Measurements from ENCODE around the gene NFATC1.

NFATC1 gene

DNA sequence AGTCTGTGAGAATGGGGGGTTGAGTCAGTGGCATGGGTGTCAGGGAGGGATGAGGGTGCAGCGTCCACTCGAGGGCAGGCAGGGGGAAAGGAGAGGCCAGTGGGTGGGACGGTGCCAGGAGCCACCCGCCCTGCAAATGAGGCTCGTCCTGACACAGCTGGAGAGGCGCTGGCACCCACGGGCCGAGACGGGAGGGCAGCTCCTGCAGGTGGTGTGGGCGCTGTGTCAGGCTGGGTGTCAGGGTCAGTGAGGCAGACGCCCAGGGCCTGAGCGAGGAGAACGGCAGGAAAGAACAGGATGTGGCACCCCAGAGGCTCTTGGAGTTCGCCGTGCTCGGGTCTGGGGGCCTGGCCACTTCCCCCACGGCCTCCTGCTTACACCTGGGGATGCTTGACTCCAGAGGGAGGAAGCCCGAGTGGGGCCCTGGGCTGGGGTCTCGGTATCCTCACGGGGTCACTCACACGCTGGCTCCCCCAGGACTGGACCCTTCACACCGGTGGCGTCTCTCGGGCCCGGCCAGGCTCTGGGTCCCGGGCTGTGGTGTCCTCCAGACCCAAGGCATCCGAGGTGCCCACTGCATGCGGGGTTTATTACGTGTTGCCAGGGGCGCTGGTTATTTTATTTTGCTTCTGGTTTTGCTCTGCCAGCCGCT lies 153.4 kb downstream of the NFATC1 start:
- in situ Hi-C loops (cut with MboI; ENCODE audit: low pct_unique_long_range_greater_than_20kb, low sequenced_read_pairs, unreplicated experiment): no loop called here
- TF ChIP-seq, protein P1, sequence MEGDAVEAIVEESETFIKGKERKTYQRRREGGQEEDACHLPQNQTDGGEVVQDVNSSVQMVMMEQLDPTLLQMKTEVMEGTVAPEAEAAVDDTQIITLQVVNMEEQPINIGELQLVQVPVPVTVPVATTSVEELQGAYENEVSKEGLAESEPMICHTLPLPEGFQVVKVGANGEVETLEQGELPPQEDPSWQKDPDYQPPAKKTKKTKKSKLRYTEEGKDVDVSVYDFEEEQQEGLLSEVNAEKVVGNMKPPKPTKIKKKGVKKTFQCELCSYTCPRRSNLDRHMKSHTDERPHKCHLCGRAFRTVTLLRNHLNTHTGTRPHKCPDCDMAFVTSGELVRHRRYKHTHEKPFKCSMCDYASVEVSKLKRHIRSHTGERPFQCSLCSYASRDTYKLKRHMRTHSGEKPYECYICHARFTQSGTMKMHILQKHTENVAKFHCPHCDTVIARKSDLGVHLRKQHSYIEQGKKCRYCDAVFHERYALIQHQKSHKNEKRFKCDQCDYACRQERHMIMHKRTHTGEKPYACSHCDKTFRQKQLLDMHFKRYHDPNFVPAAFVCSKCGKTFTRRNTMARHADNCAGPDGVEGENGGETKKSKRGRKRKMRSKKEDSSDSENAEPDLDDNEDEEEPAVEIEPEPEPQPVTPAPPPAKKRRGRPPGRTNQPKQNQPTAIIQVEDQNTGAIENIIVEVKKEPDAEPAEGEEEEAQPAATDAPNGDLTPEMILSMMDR (IDR thresholded peaks at IDR 0.05; ENCODE audit: extremely low read depth, insufficient read depth, missing control alignments): no peak
- DNase-seq (ENCODE audit: low spot score): no peak

DNA sequence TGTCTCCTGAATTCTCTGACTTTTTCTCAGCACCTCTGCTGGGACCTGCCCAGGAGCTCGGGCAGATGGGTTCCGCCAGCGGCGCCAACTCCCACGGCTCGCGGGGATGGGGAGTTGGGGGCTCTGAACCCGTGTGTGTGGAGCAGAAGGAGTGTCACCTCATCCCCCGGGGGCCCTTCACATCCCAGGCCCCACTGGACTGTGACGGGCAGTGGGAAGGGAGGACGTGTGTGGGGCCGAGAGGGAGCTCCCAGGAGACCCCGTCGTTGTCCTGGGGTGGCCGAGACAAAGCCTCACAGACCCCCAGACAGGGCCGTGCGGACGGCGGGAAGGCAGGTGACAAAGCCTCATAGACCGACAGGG lies 153.9 kb downstream of the NFATC1 start:
- DNase-seq (ENCODE audit: low spot score): no peak
- in situ Hi-C loops (cut with MboI; ENCODE audit: low pct_unique_long_range_greater_than_20kb, low sequenced_read_pairs, unreplicated experiment): no loop called here
- TF ChIP-seq, protein P1 (IDR thresholded peaks at IDR 0.05; ENCODE audit: extremely low read depth, insufficient read depth, missing control alignments): no peak

GRCh38 chr18:79552140-79552631 lies 156.5 kb downstream of the NFATC1 start:
- no peak for DNase-seq (ENCODE audit: low spot score)
- in situ Hi-C loops (cut with MboI; ENCODE audit: low pct_unique_long_range_greater_than_20kb, low sequenced_read_pairs, unreplicated experiment): no loop called here
- TF ChIP-seq, protein P1 (IDR thresholded peaks at IDR 0.05; ENCODE audit: extremely low read depth, insufficient read depth, missing control alignments): no peak

DNA sequence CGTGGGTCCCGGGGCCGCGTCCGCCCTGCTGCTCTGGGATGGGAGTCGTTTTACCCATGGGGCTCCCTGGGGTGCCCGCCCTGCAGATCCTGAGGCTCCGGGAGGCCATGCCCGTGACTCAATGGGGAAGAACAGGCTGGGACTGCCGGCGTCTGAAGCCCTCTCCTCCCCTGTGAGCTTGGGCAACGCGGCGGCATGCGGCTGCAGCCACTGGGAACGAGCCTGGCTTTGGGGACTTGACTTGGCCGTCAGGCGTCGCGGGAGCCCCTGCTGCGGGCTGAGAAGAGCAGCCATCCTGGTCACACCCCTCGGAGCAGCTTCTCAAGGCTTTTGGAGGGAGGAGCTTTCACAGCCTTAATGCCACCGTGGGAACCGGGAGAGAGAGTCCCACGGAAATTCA lies 157.0 kb downstream of the NFATC1 start:
- DNase-seq (ENCODE audit: low spot score): no peak
- TF ChIP-seq, protein P1 (IDR thresholded peaks at IDR 0.05; ENCODE audit: extremely low read depth, insufficient read depth, missing control alignments): no peak
- in situ Hi-C loops (cut with MboI; ENCODE audit: low pct_unique_long_range_greater_than_20kb, low sequenced_read_pairs, unreplicated experiment): no loop called here

DNA sequence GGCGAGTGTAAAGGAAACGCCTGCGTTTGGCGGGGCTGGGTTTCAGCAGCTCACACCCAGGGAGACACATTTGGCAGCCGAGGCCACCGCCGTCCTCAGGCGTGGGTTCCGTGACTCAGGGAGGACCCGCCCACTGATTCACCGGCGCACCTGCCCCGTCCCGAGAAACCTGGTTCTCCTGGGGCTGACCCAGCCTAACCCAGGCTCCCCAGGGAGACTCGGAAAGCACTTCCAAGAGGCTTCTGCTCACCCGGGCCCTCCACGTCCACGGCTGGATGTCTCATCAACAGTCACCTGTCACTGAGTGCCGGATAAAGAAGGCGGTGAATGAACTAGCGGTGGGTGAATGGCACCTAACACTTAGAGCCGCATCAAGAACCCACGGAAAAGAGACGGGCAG lies 157.4 kb downstream of the NFATC1 start:
- DNase-seq (ENCODE audit: low spot score): no peak
- TF ChIP-seq, protein P1 (IDR thresholded peaks at IDR 0.05; ENCODE audit: extremely low read depth, insufficient read depth, missing control alignments): no peak
- in situ Hi-C loops (cut with MboI; ENCODE audit: low pct_unique_long_range_greater_than_20kb, low sequenced_read_pairs, unreplicated experiment): no loop called here

DNA sequence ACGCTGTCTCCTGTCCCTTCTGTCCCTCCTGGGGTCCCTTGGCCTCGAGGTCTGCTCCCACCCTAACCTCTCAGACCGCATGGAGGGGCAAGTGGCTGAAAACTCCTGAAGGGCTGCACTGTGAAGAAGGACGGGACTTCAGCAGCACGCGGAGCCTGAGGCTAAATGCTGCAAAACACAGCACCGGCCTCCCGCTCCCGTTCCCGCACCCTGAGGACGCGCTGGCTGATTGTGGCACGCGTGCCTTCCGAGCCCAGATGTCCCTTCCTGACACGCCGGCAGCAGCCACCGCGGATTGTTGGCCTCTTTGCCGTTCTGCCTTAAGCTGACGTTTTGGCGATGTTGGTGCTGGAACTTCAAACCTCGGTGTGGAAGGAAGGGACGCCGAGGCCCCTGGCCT lies 158.0 kb downstream of the NFATC1 start:
- TF ChIP-seq, protein P1 (IDR thresholded peaks at IDR 0.05; ENCODE audit: extremely low read depth, insufficient read depth, missing control alignments): no peak
- DNase-seq (ENCODE audit: low spot score): no peak
- in situ Hi-C loops (cut with MboI; ENCODE audit: low pct_unique_long_range_greater_than_20kb, low sequenced_read_pairs, unreplicated experiment): no loop called here
